Measurements from ENCODE around the gene AFMID. TPM values are rescaled to one million over a fixed set of nuclear protein-coding genes. Genes with fewer than 3 reads are reported as not detected.
A peak's percentile ranks its signal among the peaks of the same experiment; 100 is the strongest.

AFMID gene
- total RNA-seq, 1 donor from 2014 or later, result 23.0 TPM

GRCh38 chr17:78154903-78155811 is 32.0 kb upstream of the AFMID start:
- no peaks in the 10 kb centered on the region for H3K36me3 ChIP-seq (ENCODE audit: control insufficient read depth in 3 of 3, insufficient read depth in 3 of 3, low read length in 3 of 3)
- H3K4me1 ChIP-seq (ENCODE audit: control insufficient read depth in 3 of 3, insufficient read depth in 3 of 3, low read length in 3 of 3), result no peaks in the 10 kb centered on the region
- H3K9ac ChIP-seq (ENCODE audit: low read depth in 1 of 3, low read length in 3 of 3), result no peak overlapping the region
- H3K27ac ChIP-seq (ENCODE audit: low read depth, low read length), result no peak overlapping the region
- H3K4me3 ChIP-seq (ENCODE audit: low read length in 3 of 3), result no peak overlapping the region
- no peaks in the 10 kb centered on the region for H3K9me3 ChIP-seq (ENCODE audit: control insufficient read depth in 3 of 3, low read length in 3 of 3)
- H3K27me3 ChIP-seq (ENCODE audit: control insufficient read depth in 3 of 3, insufficient read depth in 3 of 3, low read length in 3 of 3), result no peaks in the 10 kb centered on the region

GRCh38 chr17:78159575-78160158 is 27.5 kb upstream of the AFMID start:
- no peak overlapping the region for H3K9ac ChIP-seq (ENCODE audit: low read depth in 1 of 3, low read length in 3 of 3)
- no peaks in the 10 kb centered on the region for H3K27me3 ChIP-seq (ENCODE audit: control insufficient read depth in 3 of 3, insufficient read depth in 3 of 3, low read length in 3 of 3)
- H3K27ac ChIP-seq (ENCODE audit: low read depth, low read length), result no peak overlapping the region
- H3K4me1 ChIP-seq (ENCODE audit: control insufficient read depth in 3 of 3, insufficient read depth in 3 of 3, low read length in 3 of 3), result no peaks in the 10 kb centered on the region
- H3K9me3 ChIP-seq (ENCODE audit: control insufficient read depth in 3 of 3, low read length in 3 of 3), result no peaks in the 10 kb centered on the region
- no peak overlapping the region for H3K4me3 ChIP-seq (ENCODE audit: low read length in 3 of 3)
- H3K36me3 ChIP-seq (ENCODE audit: control insufficient read depth in 3 of 3, insufficient read depth in 3 of 3, low read length in 3 of 3), result no peaks in the 10 kb centered on the region

GRCh38 chr17:78163881-78164747 is 23.0 kb upstream of the AFMID start:
- Histone ChIP-seq H3K27me3 (ENCODE audit: control insufficient read depth in 3 of 3, insufficient read depth in 3 of 3, low read length in 3 of 3) (no peaks in the 10 kb centered on the region), H3K4me1 (ENCODE audit: control insufficient read depth in 3 of 3, insufficient read depth in 3 of 3, low read length in 3 of 3) (peaks cover 4 to 7% (median 4%) of the 10 kb centered on the region in 3 donors), H3K9ac (ENCODE audit: low read depth in 1 of 3, low read length in 3 of 3) (no peak overlapping the region), H3K27ac (ENCODE audit: low read depth, low read length) (no peak overlapping the region), H3K36me3 (ENCODE audit: control insufficient read depth in 3 of 3, insufficient read depth in 3 of 3, low read length in 3 of 3) (no peaks in the 10 kb centered on the region), H3K9me3 (ENCODE audit: control insufficient read depth in 3 of 3, low read length in 3 of 3) (no peaks in the 10 kb centered on the region), H3K4me3 (ENCODE audit: low read length in 3 of 3) (no peak overlapping the region)

GRCh38 chr17:78164748-78165607 is 22.2 kb upstream of the AFMID start:
- Histone ChIP-seq H3K4me1 (ENCODE audit: control insufficient read depth in 3 of 3, insufficient read depth in 3 of 3, low read length in 3 of 3) (peaks cover 12 to 16% (median 13%) of the 10 kb centered on the region in 3 donors), H3K36me3 (ENCODE audit: control insufficient read depth in 3 of 3, insufficient read depth in 3 of 3, low read length in 3 of 3) (no peaks in the 10 kb centered on the region), H3K9ac (ENCODE audit: low read depth in 1 of 3, low read length in 3 of 3) (no peak overlapping the region), H3K9me3 (ENCODE audit: control insufficient read depth in 3 of 3, low read length in 3 of 3) (no peaks in the 10 kb centered on the region), H3K27ac (ENCODE audit: low read depth, low read length) (no peak overlapping the region), H3K27me3 (ENCODE audit: control insufficient read depth in 3 of 3, insufficient read depth in 3 of 3, low read length in 3 of 3) (no peaks in the 10 kb centered on the region), H3K4me3 (ENCODE audit: low read length in 3 of 3) (no peak overlapping the region)

GRCh38 chr17:78166416-78166815 is 20.7 kb upstream of the AFMID start:
- no peaks in the 10 kb centered on the region for H3K9me3 ChIP-seq (ENCODE audit: control insufficient read depth in 3 of 3, low read length in 3 of 3)
- H3K36me3 ChIP-seq (ENCODE audit: control insufficient read depth in 3 of 3, insufficient read depth in 3 of 3, low read length in 3 of 3), result peaks cover 7 to 8% (median 8%) of the 10 kb centered on the region in 3 donors
- no peak overlapping the region for H3K9ac ChIP-seq (ENCODE audit: low read depth in 1 of 3, low read length in 3 of 3)
- no peak overlapping the region for H3K4me3 ChIP-seq (ENCODE audit: low read length in 3 of 3)
- no peaks in the 10 kb centered on the region for H3K27me3 ChIP-seq (ENCODE audit: control insufficient read depth in 3 of 3, insufficient read depth in 3 of 3, low read length in 3 of 3)
- no peak overlapping the region for H3K27ac ChIP-seq (ENCODE audit: low read depth, low read length)
- peaks cover 20 to 30% (median 25%) of the 10 kb centered on the region in 3 donors for H3K4me1 ChIP-seq (ENCODE audit: control insufficient read depth in 3 of 3, insufficient read depth in 3 of 3, low read length in 3 of 3)

GRCh38 chr17:78168242-78168902 is 18.8 kb upstream of the AFMID start, which contains the start of gene SYNGR2:
Gene SYNGR2, plus strand, starts transcription at chr17:78168581. Its CDS starts 36 bp downstream, at chr17:78168617.
- no peaks in the 10 kb centered on the region for H3K27me3 ChIP-seq (ENCODE audit: control insufficient read depth in 3 of 3, insufficient read depth in 3 of 3, low read length in 3 of 3)
- peaks cover 11 to 14% (median 12%) of the 10 kb centered on the region in 3 donors for H3K36me3 ChIP-seq (ENCODE audit: control insufficient read depth in 3 of 3, insufficient read depth in 3 of 3, low read length in 3 of 3)
- peak within 1 kb of the TSS; percentile 90 for H3K27ac ChIP-seq (ENCODE audit: low read depth, low read length)
- H3K4me1 ChIP-seq (ENCODE audit: control insufficient read depth in 3 of 3, insufficient read depth in 3 of 3, low read length in 3 of 3), result peaks cover 39 to 50% (median 44%) of the 10 kb centered on the region in 3 donors
- H3K9ac ChIP-seq (ENCODE audit: low read depth in 1 of 3, low read length in 3 of 3), result peak within 1 kb of the TSS; percentile 69 to 88 (median 86)
- H3K4me3 ChIP-seq (ENCODE audit: low read length in 3 of 3), result peak within 1 kb of the TSS; percentile 68 to 86 (median 79)
- H3K9me3 ChIP-seq (ENCODE audit: control insufficient read depth in 3 of 3, low read length in 3 of 3), result no peaks in the 10 kb centered on the region

GRCh38 chr17:78168903-78169793 is 18.0 kb upstream of the AFMID start:
- Histone ChIP-seq H3K9me3 (ENCODE audit: control insufficient read depth in 3 of 3, low read length in 3 of 3) (no peaks in the 10 kb centered on the region), H3K9ac (ENCODE audit: low read depth in 1 of 3, low read length in 3 of 3) (peak overlapping the region; percentile 65 to 88 (median 86)), H3K27me3 (ENCODE audit: control insufficient read depth in 3 of 3, insufficient read depth in 3 of 3, low read length in 3 of 3) (no peaks in the 10 kb centered on the region), H3K27ac (ENCODE audit: low read depth, low read length) (peak overlapping the region; percentile 90), H3K4me3 (ENCODE audit: low read length in 3 of 3) (peak overlapping the region; percentile 68 to 86 (median 79)), H3K4me1 (ENCODE audit: control insufficient read depth in 3 of 3, insufficient read depth in 3 of 3, low read length in 3 of 3) (peaks cover 47 to 57% (median 52%) of the 10 kb centered on the region in 3 donors), H3K36me3 (ENCODE audit: control insufficient read depth in 3 of 3, insufficient read depth in 3 of 3, low read length in 3 of 3) (peaks cover 11 to 14% (median 14%) of the 10 kb centered on the region in 3 donors)

Measured in skeletal muscle tissue (tissue), 4 donors.